ENCODE measurements around the gene MPO. TPM values are rescaled to one million over a fixed set of nuclear protein-coding genes. Genes with fewer than 3 reads are reported as not detected.

Gene MPO
- total and polyA plus RNA-seq, 2 of the 8 experiments (the other 6 are each of a cell fraction or from before 2014, with no cell fraction given), result 0.06 to 0.74 TPM

DNA sequence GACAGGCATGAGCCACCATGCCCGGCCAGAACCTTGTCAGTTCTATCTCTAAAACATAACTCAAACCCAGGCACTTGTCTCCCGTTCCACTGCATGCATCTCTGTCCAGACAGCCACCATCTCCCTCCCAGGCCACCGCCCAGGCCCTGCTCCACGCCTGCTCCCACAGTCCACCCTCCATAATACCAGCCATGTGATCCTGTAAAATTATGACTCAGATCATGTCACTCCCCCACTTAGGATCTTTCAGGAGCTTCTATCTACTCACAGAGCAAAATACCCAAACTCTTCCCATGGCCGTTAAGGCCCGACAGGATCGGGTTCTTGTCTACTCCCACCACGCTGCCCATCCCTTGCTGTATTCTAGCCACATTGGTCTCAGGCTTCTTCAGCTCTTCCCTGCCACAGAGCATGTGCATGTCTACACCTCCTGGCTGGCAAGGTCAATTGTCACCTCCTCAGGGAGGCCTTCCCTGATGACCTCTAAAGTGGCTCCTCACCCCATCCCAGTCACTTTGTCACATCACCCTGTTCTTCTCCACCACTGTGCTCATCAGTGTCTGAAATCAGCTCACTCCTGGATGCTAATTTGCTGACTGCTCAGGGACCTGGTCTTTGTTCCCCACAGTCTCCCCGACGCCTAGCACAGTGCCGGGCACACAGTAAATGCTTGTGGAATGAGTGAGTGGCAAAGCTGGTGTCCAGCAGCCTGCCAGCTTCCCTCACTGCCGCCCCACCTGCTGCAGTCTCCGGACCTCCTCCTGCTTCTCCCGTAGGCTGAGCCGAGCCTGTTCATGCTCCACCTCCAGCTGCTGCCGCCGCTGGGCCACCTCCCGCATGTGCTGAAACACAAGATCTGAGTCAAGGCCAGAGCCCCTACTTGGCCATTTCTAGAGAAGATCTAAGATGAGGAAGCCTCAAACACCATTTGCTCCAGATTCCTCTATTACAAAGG is 41.1 kb upstream of the MPO start (continued):
- TF ChIP-seq, protein P1, sequence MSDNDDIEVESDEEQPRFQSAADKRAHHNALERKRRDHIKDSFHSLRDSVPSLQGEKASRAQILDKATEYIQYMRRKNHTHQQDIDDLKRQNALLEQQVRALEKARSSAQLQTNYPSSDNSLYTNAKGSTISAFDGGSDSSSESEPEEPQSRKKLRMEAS (IDR thresholded peaks at IDR 0.05), result no peak
- TF ChIP-seq KDM4A (IDR thresholded peaks at IDR 0.05; ENCODE audit: low read depth, low read length, severe bottlenecking), result no peak
- TF ChIP-seq RAD21 (IDR thresholded peaks at IDR 0.05 in 1 of 2, conservative IDR thresholded peaks at IDR 0.05 in 1 of 2; ENCODE audit: low read depth in 2 of 2, low read length in 2 of 2), result no peak
- no peak for TF ChIP-seq TEAD4 (IDR thresholded peaks at IDR 0.05; ENCODE audit: low read depth, low read length)
- TF ChIP-seq RFX5 (IDR thresholded peaks at IDR 0.05; ENCODE audit: borderline replicate concordance, low read depth, low read length), result no peak
